GM12878 (cell line): ENCODE data around the gene PPP1R12A. TPM values are rescaled to one million over a fixed set of nuclear protein-coding genes. Genes with fewer than 3 reads are reported as not detected.

ENCODE experiments used
- ATAC-seq: fragments of 200-7000 bp; cut with Tn5 transposase; 3 replicates; pipeline ENCODE4 v1.9.1; 2020; ENCODE audit warnings: mild to moderate bottlenecking, moderate library complexity
- BruUV-seq: library from RNA; stranded (reverse); fragments of 400-500 nt; replicated peaks from 2 replicates; lab custom pipeline; 2021; lab: Mats Ljungman, UMichigan
- CTCF ChIA-PET: fragments of 300-600 bp; sonication (Branson Sonifier 250); formaldehyde crosslinking; extraction: SDS; loops from one replicate; lab custom pipeline; 2021; ENCODE audit warnings: inconsistent platforms; lab: Yijun Ruan, JAX
- POLR2A ChIA-PET: fragments of 350-600 bp; formaldehyde crosslinking; extraction: SDS; loops from one replicate; lab custom pipeline; 2021; ENCODE audit warnings: inconsistent platforms; lab: Charles Lee
- RAD21 ChIA-PET: fragments of 300-600 bp; sonication (Branson Sonifier 250); formaldehyde crosslinking; loops from one replicate; lab custom pipeline; 2023; ENCODE audit warnings: antibody characterized with exemption; ENCODE audit not compliant: unreplicated experiment; lab: Charles Lee
- SMC1A ChIA-PET: fragments of 300-600 bp; sonication (Branson Sonifier 250); formaldehyde crosslinking; loops from one replicate; lab custom pipeline; 2023; ENCODE audit not compliant: unreplicated experiment, uncharacterized antibody; lab: Charles Lee
- DNase-seq: peaks from one replicate; pipeline ENCODE4 v3.0.0-alpha.2; 2011; ENCODE audit warnings: low read depth, low spot score
- FAIRE-seq: peaks from 3 replicates; lab custom pipeline; 2011; peaks lifted over from hg19 to GRCh38; lab: Jason Lieb, UNC
- H2AFZ ChIP-seq: 2 replicates; pipeline ENCODE4 v1.6.0; 2011; ENCODE audit warnings: low read depth, low read length, control low read depth; ENCODE audit not compliant: control insufficient read depth
- H3K27ac ChIP-seq: 2 replicates; pipeline ENCODE4 v1.5.1; 2011; ENCODE audit warnings: control low read depth; ENCODE audit not compliant: control insufficient read depth, insufficient read depth
- H3K27me3 ChIP-seq, 2 experiments: replicated peaks in 1 of 2; 2 replicates each; pipeline versions ENCODE4 v1.6.0 to v1.6.1; 2011; ENCODE audit warnings: low read length in 1 of 2; ENCODE audit not compliant: control insufficient read depth in 2 of 2, insufficient read depth in 2 of 2
- H3K36me3 ChIP-seq, 2 experiments: 2 replicates each; pipeline ENCODE4 v1.5.1; 2011; ENCODE audit warnings: low read length in 1 of 2; ENCODE audit not compliant: control insufficient read depth in 2 of 2, insufficient read depth in 2 of 2
- H3K4me1 ChIP-seq: 2 replicates; pipeline ENCODE4 v1.6.1; 2011; ENCODE audit warnings: mild to moderate bottlenecking, low read length, moderate library complexity, mixed read lengths; ENCODE audit not compliant: control insufficient read depth, insufficient read depth
- H3K4me2 ChIP-seq: 2 replicates; pipeline ENCODE4 v1.6.0; 2011; ENCODE audit warnings: control low read depth; ENCODE audit not compliant: control insufficient read depth, insufficient read depth
- H3K4me3 ChIP-seq: fragments of 200-600 bp; sonication (generic); 2 replicates; pipeline ENCODE4 v1.5.1; 2016
- H3K79me2 ChIP-seq: 2 replicates; pipeline ENCODE4 v1.6.0; 2011; ENCODE audit warnings: low read length; ENCODE audit not compliant: control insufficient read depth, insufficient read depth
- H3K9ac ChIP-seq: 2 replicates; pipeline ENCODE4 v1.8.0; 2011; ENCODE audit warnings: low read length, control low read depth, mixed read lengths; ENCODE audit not compliant: control insufficient read depth, insufficient read depth
- H3K9me3 ChIP-seq: replicated peaks from 3 replicates; pipeline ENCODE4 v1.5.1; 2011; ENCODE audit warnings: mild to moderate bottlenecking, low read length; ENCODE audit not compliant: control insufficient read depth, insufficient read depth
- H4K20me1 ChIP-seq: 2 replicates; pipeline ENCODE4 v1.6.0; 2011; ENCODE audit not compliant: control insufficient read depth, insufficient read depth
- CHD1 ChIP-seq: IDR thresholded peaks from 2 replicates; pipeline ENCODE4 v1.6.1; 2012; ENCODE audit warnings: low read depth, low read length, improper control_type of control experiment
- DPF2 ChIP-seq: fragments of 450-650 bp; IDR thresholded peaks from 2 replicates; pipeline ENCODE4 v1.6.1; 2017; ENCODE audit warnings: mild to moderate bottlenecking
- EED ChIP-seq: sonication (generic); IDR thresholded peaks from 2 replicates; pipeline ENCODE4 v1.6.1; 2016; ENCODE audit warnings: antibody characterized with exemption, low read depth
- EGR1 ChIP-seq, 2 experiments: IDR thresholded peaks; 1 replicate in 1 of 2; 2 replicates in 1 of 2; pipeline ENCODE4 v1.6.1; 2011 to 2012; ENCODE audit warnings: low read depth in 2 of 2, low read length in 2 of 2, borderline replicate concordance in 1 of 2, mild to moderate bottlenecking in 1 of 2, moderate library complexity in 1 of 2
- FOXM1 ChIP-seq: IDR thresholded peaks from 2 replicates; pipeline ENCODE4 v1.6.1; 2012; ENCODE audit warnings: low read depth, mild to moderate bottlenecking, inconsistent platforms, low read length, moderate library complexity
- HCFC1 ChIP-seq: fragments of 150-350 bp; IDR thresholded peaks from 2 replicates; pipeline ENCODE4 v1.6.1; 2014; ENCODE audit warnings: low read length
- IKZF1 ChIP-seq: fragments of 450-650 bp; conservative IDR thresholded peaks from 2 replicates; pipeline ENCODE4 v1.6.1; 2017; ENCODE audit warnings: antibody characterized with exemption, mild to moderate bottlenecking
- IRF4 ChIP-seq: IDR thresholded peaks from 2 replicates; pipeline ENCODE4 v1.6.1; 2011; ENCODE audit warnings: low read depth, low read length
- MXI1 ChIP-seq: fragments of 150-350 bp; IDR thresholded peaks from 2 replicates; pipeline ENCODE4 v1.6.1; 2011; ENCODE audit warnings: low read depth, mild to moderate bottlenecking, inconsistent platforms, low read length, improper control_type of control experiment
- NR2F1 ChIP-seq: fragments of 450-650 bp; conservative IDR thresholded peaks from 2 replicates; pipeline ENCODE4 v1.6.1; 2017; ENCODE audit warnings: mild to moderate bottlenecking
- PAX5 ChIP-seq: IDR thresholded peaks from 2 replicates; pipeline ENCODE4 v1.6.1; 2011; ENCODE audit warnings: low read depth, low read length, borderline replicate concordance
- POLR2AphosphoS2 ChIP-seq: IDR thresholded peaks from 2 replicates; pipeline ENCODE4 v1.6.1; 2011; ENCODE audit warnings: low read depth, mild to moderate bottlenecking, low read length, improper control_type of control experiment, moderate library complexity
- RELA ChIP-seq: fragments of 450-650 bp; IDR thresholded peaks from 2 replicates; pipeline ENCODE4 v1.8.0; 2014; ENCODE audit warnings: borderline replicate concordance; ENCODE audit not compliant: partially characterized antibody
- TCF7 ChIP-seq: IDR thresholded peaks from 2 replicates; pipeline ENCODE4 v1.6.1; 2014; ENCODE audit warnings: antibody characterized with exemption, borderline replicate concordance
- WGBS: methylation state at CpG from one replicate; pipeline ENCODE4 v1.1.6; 2016; ENCODE audit warnings: low lambda C conversion rate; ENCODE audit not compliant: insufficient replicate concordance, insufficient coverage; ENCODE audit errors: missing lambda C conversion rate; 5-methylcytosine and 5-hydroxymethylcytosine counted together
- in situ Hi-C: fragments of 300-500 bp; cut with MboI; formaldehyde crosslinking; loops from 9 replicates; pipeline ENCODE4 v1.14.3; 2018; ENCODE audit warnings: mixed read lengths
- intact Hi-C: fragments of 100-400 bp; cut with micrococcal nuclease; formaldehyde crosslinking; loops from one replicate; pipeline ENCODE4 v1.14.2; 2022; ENCODE audit not compliant: unreplicated experiment
- polyA plus RNA-seq, 11 experiments: library from polyadenylated mRNA; depleted of rRNA in 4 of 11; unstranded in 6 of 11; stranded (reverse) in 5 of 11; fragments of >200 nt; fragmentation: Nextera tagmentation in 4 of 11; fragmentation: Illumina TruSeq in 1 of 11; extraction: Ambion mirVana in 4 of 11; extraction: Trizol in 1 of 11; gene quantifications; 1 replicate in 1 of 11; 2 replicates in 10 of 11; pipeline versions ENCODE4 v1.2.1 to v1.2.3, GENCODE V29; 2011 to 2016; ENCODE audit warnings: inconsistent platforms in 2 of 11, missing spikeins in 2 of 11, low read depth in 1 of 11
- total RNA-seq, 4 experiments: library from RNA; depleted of rRNA in 3 of 4; stranded (reverse); fragments of >200 nt in 3 of 4; fragmentation: Illumina TruSeq in 1 of 4; extraction: Trizol in 1 of 4; gene quantifications; 2 replicates each; pipeline versions ENCODE4 v1.2.1 to v1.2.3, GENCODE V29; 2013 to 2021
- TF ChIP-seq, protein P1 (sequence below): IDR thresholded peaks from 2 replicates; pipeline ENCODE4 v1.6.1; 2012; ENCODE audit warnings: improper control_type of control experiment, low read depth, low read length; ENCODE audit not compliant: insufficient replicate concordance
- TF ChIP-seq, protein P2 (sequence below): fragments of 450-650 bp; IDR thresholded peaks from 2 replicates; pipeline ENCODE4 v1.6.1; 2017; ENCODE audit warnings: mild to moderate bottlenecking, moderate library complexity

Gene PPP1R12A
- total and polyA plus RNA-seq, 10 of the 15 experiments (the other 5 are each of a cell fraction or from before 2014, with no cell fraction given), result 22.8 to 134 (median 51.4) TPM

DNA sequence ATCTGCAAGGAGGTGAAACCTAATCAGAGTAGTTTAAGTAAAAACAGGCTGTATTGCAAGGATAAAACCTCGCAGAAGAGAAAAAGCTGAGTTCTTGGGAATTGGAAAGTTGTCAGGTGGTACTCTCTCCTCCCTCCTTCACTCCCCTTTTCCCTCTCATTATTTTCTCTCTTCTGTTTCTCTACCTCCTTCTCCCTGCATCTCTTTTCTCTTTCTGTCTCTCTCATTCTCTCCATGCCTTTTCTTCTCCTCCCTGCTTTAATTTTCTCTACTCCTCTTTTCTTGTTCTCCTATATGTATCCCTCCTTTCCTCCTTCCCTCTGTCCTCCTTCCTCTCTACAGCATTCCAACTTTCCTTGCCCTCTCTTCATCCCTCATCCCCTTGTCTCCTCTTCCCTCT is 14.2 kb upstream of the PPP1R12A start:
- ChIA-PET POLR2A (interaction anchor here (0.8 to 1.3 kb wide), 2 partner anchors 24 to 45 kb away, joined by 3 to 5 read pairs; no protein-coding TSS in a partner anchor), SMC1A (interaction anchor here (0.6 kb wide), 1 partner anchor 43 kb away, joined by 4 read pairs; no protein-coding TSS in a partner anchor), CTCF (interaction anchor here (0.7 kb wide), 1 partner anchor 61 kb away, joined by 3 read pairs; no protein-coding TSS in a partner anchor), RAD21 (interaction anchor here (0.7 kb wide), 1 partner anchor 132 kb away, joined by 4 read pairs; no protein-coding TSS in a partner anchor)
- FAIRE-seq, result no peak
- Histone ChIP-seq H3K79me2 (no peaks in the 10 kb centered on the region), H4K20me1 (no peaks in the 10 kb centered on the region), H3K9me3 (no peaks in the 10 kb centered on the region), H2AFZ (no peak overlapping the region), H3K36me3 (no peaks in the 10 kb centered on the region), H3K4me1 (no peaks in the 10 kb centered on the region), H3K27me3 (no peaks in the 10 kb centered on the region), H3K27ac (no peak overlapping the region), H3K9ac (no peak overlapping the region), H3K4me2 (no peak overlapping the region), H3K4me3 (no peak overlapping the region)
- DNase-seq, result no peak
- whole genome bisulfite sequencing, result 100% methylated on average over 1 of the region's 1 CpG
- BruUV-seq, result no TSS peak
- in situ Hi-C loops, result no loop called here
- TF ChIP-seq TCF7 (no peak), DPF2 (no peak), IRF4 (no peak), MXI1 (no peak), CHD1 (no peak), FOXM1 (no peak), RELA (no peak), EGR1 (IDR thresholded peaks at IDR 0.05; ENCODE audit: borderline replicate concordance in 1 of 2, low read depth in 2 of 2, low read length in 2 of 2) (no peak), EED (no peak), POLR2AphosphoS2 (no peak), IKZF1 (no peak), NR2F1 (no peak), HCFC1 (no peak), PAX5 (no peak)
- TF ChIP-seq, protein P1, sequence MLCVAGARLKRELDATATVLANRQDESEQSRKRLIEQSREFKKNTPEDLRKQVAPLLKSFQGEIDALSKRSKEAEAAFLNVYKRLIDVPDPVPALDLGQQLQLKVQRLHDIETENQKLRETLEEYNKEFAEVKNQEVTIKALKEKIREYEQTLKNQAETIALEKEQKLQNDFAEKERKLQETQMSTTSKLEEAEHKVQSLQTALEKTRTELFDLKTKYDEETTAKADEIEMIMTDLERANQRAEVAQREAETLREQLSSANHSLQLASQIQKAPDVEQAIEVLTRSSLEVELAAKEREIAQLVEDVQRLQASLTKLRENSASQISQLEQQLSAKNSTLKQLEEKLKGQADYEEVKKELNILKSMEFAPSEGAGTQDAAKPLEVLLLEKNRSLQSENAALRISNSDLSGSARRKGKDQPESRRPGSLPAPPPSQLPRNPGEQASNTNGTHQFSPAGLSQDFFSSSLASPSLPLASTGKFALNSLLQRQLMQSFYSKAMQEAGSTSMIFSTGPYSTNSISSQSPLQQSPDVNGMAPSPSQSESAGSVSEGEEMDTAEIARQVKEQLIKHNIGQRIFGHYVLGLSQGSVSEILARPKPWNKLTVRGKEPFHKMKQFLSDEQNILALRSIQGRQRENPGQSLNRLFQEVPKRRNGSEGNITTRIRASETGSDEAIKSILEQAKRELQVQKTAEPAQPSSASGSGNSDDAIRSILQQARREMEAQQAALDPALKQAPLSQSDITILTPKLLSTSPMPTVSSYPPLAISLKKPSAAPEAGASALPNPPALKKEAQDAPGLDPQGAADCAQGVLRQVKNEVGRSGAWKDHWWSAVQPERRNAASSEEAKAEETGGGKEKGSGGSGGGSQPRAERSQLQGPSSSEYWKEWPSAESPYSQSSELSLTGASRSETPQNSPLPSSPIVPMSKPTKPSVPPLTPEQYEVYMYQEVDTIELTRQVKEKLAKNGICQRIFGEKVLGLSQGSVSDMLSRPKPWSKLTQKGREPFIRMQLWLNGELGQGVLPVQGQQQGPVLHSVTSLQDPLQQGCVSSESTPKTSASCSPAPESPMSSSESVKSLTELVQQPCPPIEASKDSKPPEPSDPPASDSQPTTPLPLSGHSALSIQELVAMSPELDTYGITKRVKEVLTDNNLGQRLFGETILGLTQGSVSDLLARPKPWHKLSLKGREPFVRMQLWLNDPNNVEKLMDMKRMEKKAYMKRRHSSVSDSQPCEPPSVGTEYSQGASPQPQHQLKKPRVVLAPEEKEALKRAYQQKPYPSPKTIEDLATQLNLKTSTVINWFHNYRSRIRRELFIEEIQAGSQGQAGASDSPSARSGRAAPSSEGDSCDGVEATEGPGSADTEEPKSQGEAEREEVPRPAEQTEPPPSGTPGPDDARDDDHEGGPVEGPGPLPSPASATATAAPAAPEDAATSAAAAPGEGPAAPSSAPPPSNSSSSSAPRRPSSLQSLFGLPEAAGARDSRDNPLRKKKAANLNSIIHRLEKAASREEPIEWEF, result no peak
- TF ChIP-seq, protein P2, sequence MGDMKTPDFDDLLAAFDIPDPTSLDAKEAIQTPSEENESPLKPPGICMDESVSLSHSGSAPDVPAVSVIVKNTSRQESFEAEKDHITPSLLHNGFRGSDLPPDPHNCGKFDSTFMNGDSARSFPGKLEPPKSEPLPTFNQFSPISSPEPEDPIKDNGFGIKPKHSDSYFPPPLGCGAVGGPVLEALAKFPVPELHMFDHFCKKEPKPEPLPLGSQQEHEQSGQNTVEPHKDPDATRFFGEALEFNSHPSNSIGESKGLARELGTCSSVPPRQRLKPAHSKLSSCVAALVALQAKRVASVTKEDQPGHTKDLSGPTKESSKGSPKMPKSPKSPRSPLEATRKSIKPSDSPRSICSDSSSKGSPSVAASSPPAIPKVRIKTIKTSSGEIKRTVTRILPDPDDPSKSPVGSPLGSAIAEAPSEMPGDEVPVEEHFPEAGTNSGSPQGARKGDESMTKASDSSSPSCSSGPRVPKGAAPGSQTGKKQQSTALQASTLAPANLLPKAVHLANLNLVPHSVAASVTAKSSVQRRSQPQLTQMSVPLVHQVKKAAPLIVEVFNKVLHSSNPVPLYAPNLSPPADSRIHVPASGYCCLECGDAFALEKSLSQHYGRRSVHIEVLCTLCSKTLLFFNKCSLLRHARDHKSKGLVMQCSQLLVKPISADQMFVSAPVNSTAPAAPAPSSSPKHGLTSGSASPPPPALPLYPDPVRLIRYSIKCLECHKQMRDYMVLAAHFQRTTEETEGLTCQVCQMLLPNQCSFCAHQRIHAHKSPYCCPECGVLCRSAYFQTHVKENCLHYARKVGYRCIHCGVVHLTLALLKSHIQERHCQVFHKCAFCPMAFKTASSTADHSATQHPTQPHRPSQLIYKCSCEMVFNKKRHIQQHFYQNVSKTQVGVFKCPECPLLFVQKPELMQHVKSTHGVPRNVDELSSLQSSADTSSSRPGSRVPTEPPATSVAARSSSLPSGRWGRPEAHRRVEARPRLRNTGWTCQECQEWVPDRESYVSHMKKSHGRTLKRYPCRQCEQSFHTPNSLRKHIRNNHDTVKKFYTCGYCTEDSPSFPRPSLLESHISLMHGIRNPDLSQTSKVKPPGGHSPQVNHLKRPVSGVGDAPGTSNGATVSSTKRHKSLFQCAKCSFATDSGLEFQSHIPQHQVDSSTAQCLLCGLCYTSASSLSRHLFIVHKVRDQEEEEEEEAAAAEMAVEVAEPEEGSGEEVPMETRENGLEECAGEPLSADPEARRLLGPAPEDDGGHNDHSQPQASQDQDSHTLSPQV, result no peak
- no peak for ATAC-seq
- intact Hi-C loops, result no loop called here
